ENCODE data around the gene PDZD2. TPM values are rescaled to one million over a fixed set of nuclear protein-coding genes. Genes with fewer than 3 reads are reported as not detected.

PDZD2 gene
- total RNA-seq, 1 experiment from 2014 or later = not detected

DNA sequence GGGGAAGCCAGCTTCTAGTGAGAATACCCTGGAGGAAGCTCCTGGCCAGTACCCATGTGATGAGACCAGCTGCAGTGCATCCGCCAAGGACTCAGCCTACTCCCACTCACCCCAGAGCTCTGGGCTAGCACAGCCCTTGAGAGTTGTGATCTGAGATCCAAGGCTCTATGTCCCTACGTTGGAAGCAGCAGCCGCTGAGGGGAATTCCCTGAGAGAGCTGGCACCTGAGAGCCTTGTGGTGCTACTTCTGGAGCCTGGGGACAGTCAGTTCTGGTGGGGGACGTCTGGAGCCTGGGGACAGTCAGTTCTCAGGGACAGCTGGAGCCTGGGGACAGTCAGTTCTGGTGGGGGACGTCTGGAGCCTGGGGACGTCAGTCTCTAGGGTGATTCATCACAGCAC, 39.2 kb downstream of the PDZD2 start:
- CTCF ChIA-PET = no interaction called here
- intact Hi-C loops (cut with micrococcal nuclease; ENCODE audit: unreplicated experiment) = no loop called here
- TF ChIP-seq, protein P1, sequence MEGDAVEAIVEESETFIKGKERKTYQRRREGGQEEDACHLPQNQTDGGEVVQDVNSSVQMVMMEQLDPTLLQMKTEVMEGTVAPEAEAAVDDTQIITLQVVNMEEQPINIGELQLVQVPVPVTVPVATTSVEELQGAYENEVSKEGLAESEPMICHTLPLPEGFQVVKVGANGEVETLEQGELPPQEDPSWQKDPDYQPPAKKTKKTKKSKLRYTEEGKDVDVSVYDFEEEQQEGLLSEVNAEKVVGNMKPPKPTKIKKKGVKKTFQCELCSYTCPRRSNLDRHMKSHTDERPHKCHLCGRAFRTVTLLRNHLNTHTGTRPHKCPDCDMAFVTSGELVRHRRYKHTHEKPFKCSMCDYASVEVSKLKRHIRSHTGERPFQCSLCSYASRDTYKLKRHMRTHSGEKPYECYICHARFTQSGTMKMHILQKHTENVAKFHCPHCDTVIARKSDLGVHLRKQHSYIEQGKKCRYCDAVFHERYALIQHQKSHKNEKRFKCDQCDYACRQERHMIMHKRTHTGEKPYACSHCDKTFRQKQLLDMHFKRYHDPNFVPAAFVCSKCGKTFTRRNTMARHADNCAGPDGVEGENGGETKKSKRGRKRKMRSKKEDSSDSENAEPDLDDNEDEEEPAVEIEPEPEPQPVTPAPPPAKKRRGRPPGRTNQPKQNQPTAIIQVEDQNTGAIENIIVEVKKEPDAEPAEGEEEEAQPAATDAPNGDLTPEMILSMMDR (conservative IDR thresholded peaks at IDR 0.05) = no peak
- BruUV-seq (replicated peaks) = no TSS peak
- Histone ChIP-seq H3K79me2 (ENCODE audit: low read depth) (no peaks in the 10 kb centered on the region), H3K4me3 (no peak overlapping the region), H3K27ac (no peak overlapping the region), H2AFZ (no peak overlapping the region), H3K36me3 (ENCODE audit: low read depth) (no peaks in the 10 kb centered on the region), H3K9me2 (ENCODE audit: insufficient read depth) (no peaks in the 10 kb centered on the region), H3K4me2 (no peak overlapping the region), H3K4me1 (replicated peaks; ENCODE audit: insufficient read depth) (no peaks in the 10 kb centered on the region), H3K27me3 (ENCODE audit: insufficient read depth, low read depth) (peaks cover 91% of the 10 kb centered on the region), H3F3A (ENCODE audit: insufficient read depth, low read depth) (no peaks in the 10 kb centered on the region), H3K9me3 (ENCODE audit: insufficient read depth, low read depth) (no peaks in the 10 kb centered on the region), H4K20me1 (ENCODE audit: insufficient read depth) (no peaks in the 10 kb centered on the region)
- POLR2A ChIA-PET (ENCODE audit: unreplicated experiment) = no interaction called here
- no peak for DNase-seq

DNA sequence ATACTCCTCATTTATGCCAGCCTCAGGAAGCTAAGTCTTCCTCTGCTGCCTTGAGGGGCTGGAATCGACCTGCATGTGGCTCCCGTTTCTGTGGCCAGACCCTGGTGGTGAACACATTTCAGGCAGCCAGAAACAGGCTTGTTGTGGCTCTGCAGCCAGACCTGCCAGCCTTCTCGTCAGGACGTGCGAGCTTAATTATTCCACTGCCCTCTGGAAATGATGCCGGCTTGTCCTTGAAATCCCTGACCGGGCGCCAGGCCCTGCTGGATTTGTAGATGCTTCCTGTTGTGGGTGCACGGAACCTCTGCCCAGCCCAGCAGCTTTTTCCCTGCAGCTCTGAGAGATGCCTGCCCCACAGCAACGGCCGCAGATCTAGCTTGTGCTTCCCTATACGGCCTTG, 41.6 kb downstream of the PDZD2 start:
- no peak for DNase-seq
- no peaks in the 10 kb centered on the region for H3K36me3 ChIP-seq (ENCODE audit: low read depth)
- no peaks in the 10 kb centered on the region for H3F3A ChIP-seq (ENCODE audit: insufficient read depth, low read depth)
- intact Hi-C loops (cut with micrococcal nuclease; ENCODE audit: unreplicated experiment) = no loop called here
- no peak overlapping the region for H3K4me3 ChIP-seq
- H3K9me3 ChIP-seq (ENCODE audit: insufficient read depth, low read depth) = no peaks in the 10 kb centered on the region
- CTCF ChIA-PET = interaction anchor here (0.5 kb wide), 1 partner anchor 1216 kb away, joined by 3 read pairs; no protein-coding TSS in a partner anchor
- no peaks in the 10 kb centered on the region for H3K9me2 ChIP-seq (ENCODE audit: insufficient read depth)
- no peaks in the 10 kb centered on the region for H3K79me2 ChIP-seq (ENCODE audit: low read depth)
- BruUV-seq (replicated peaks) = no TSS peak
- H3K27ac ChIP-seq = no peak overlapping the region
- TF ChIP-seq EZH2 (IDR thresholded peaks at IDR 0.05; ENCODE audit: low read depth) = no peak
- TF ChIP-seq, protein P1 (conservative IDR thresholded peaks at IDR 0.05) = no peak
- H3K27me3 ChIP-seq (ENCODE audit: insufficient read depth, low read depth) = peaks cover 92% of the 10 kb centered on the region
- no peaks in the 10 kb centered on the region for H4K20me1 ChIP-seq (ENCODE audit: insufficient read depth)
- H3K4me1 ChIP-seq (replicated peaks; ENCODE audit: insufficient read depth) = no peaks in the 10 kb centered on the region
- H2AFZ ChIP-seq = no peak overlapping the region
- H3K4me2 ChIP-seq = no peak overlapping the region
- POLR2A ChIA-PET (ENCODE audit: unreplicated experiment) = no interaction called here

DNA sequence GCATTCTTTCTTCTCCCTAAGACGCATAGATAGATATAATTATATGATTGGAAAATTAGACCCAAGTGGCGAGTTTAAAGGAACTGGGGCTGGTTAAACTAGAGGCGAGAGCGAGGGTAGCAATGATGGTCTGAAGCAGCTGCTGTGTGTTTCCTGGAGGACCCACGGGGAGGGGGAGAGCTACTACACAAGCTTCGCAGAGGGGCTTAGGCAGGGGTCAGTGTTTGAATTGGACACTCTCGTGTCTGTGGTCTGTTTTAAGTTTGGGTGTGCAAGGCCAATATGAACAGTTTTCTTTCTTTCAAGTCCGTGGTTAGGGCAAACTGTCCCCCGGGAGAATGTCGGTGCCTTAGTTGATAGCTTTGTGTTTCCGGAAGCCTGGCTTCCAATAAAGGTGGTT, 43.1 kb downstream of the PDZD2 start:
- BruUV-seq (replicated peaks) = no TSS peak
- no peak overlapping the region for H3K27ac ChIP-seq
- no peak for DNase-seq
- no peaks in the 10 kb centered on the region for H3K36me3 ChIP-seq (ENCODE audit: low read depth)
- 0 out of 2 replicates have a peak, but pooled peaks cover 4% of the 10 kb centered on the region for H3K9me3 ChIP-seq (ENCODE audit: insufficient read depth, low read depth)
- H3K27me3 ChIP-seq (ENCODE audit: insufficient read depth, low read depth) = peaks cover 88% of the 10 kb centered on the region
- no peak overlapping the region for H3K4me3 ChIP-seq
- POLR2A ChIA-PET (ENCODE audit: unreplicated experiment) = no interaction called here
- H3F3A ChIP-seq (ENCODE audit: insufficient read depth, low read depth) = no peaks in the 10 kb centered on the region
- CTCF ChIA-PET = no interaction called here
- TF ChIP-seq, protein P1 (conservative IDR thresholded peaks at IDR 0.05) = no peak
- TF ChIP-seq EZH2 (IDR thresholded peaks at IDR 0.05; ENCODE audit: low read depth) = no peak
- intact Hi-C loops (cut with micrococcal nuclease; ENCODE audit: unreplicated experiment) = no loop called here
- no peaks in the 10 kb centered on the region for H3K79me2 ChIP-seq (ENCODE audit: low read depth)
- no peak overlapping the region for H3K4me2 ChIP-seq
- H2AFZ ChIP-seq = no peak overlapping the region
- H3K4me1 ChIP-seq (replicated peaks; ENCODE audit: insufficient read depth) = no peaks in the 10 kb centered on the region
- H3K9me2 ChIP-seq (ENCODE audit: insufficient read depth) = no peaks in the 10 kb centered on the region
- H4K20me1 ChIP-seq (ENCODE audit: insufficient read depth) = no peaks in the 10 kb centered on the region

Measured in PC-9 (cell line).